K562 (cell line): ENCODE measurements around the gene PCBP2. TPM values are rescaled to one million over a fixed set of nuclear protein-coding genes. Genes with fewer than 3 reads are reported as not detected.

ENCODE experiments used
- JUND ChIP-seq, 2 experiments: IDR thresholded peaks; 2 replicates in 1 of 2; 3 replicates in 1 of 2; pipeline ENCODE4 v1.6.1; 2011; ENCODE audit warnings: borderline replicate concordance in 2 of 2, low read depth in 2 of 2, low read length in 2 of 2, improper control_type of control experiment in 1 of 2, missing biosample characterization in 1 of 2, missing genetic modification characterization in 1 of 2, missing genetic modification reagents in 1 of 2
- KLF10 ChIP-seq: fragments of 250-450 bp; sonication (Bioruptor Pico); IDR thresholded peaks from 2 replicates; pipeline ENCODE4 v1.6.1; 2021; ENCODE audit warnings: matching md5 sums
- MAFF ChIP-seq: IDR thresholded peaks from 2 replicates; pipeline ENCODE4 v1.6.1; 2012; ENCODE audit warnings: low read length, improper control_type of control experiment
- MTA1 ChIP-seq: fragments of 450-650 bp; IDR thresholded peaks from 2 replicates; pipeline ENCODE4 v1.6.1; 2017; ENCODE audit warnings: borderline replicate concordance
- NR4A1 ChIP-seq, 2 experiments: fragments of 250-450 bp in 1 of 2; fragments of 450-650 bp in 1 of 2; sonication (Bioruptor Pico) in 1 of 2; IDR thresholded peaks; 2 replicates each; pipeline versions ENCODE4 v1.4.0 to v1.6.1; 2016 to 2020; ENCODE audit warnings: mild to moderate bottlenecking in 2 of 2, missing compliant biosample characterization in 1 of 2, missing genetic modification characterization in 1 of 2, moderate library complexity in 1 of 2
- RAD21 ChIP-seq, 2 experiments: fragments of 250-450 bp in 1 of 2; fragments of 450-650 bp in 1 of 2; sonication (Bioruptor Pico) in 1 of 2; formaldehyde crosslinking in 1 of 2; IDR thresholded peaks in 1 of 2; conservative IDR thresholded peaks in 1 of 2; 2 replicates each; pipeline versions ENCODE4 v1.4.0 to v1.8.0; 2020 to 2022; ENCODE audit warnings: mild to moderate bottlenecking in 2 of 2, moderate library complexity in 1 of 2
- XRCC3 ChIP-seq: fragments of 450-650 bp; IDR thresholded peaks from 2 replicates; pipeline ENCODE4 v1.6.1; 2017; ENCODE audit warnings: mild to moderate bottlenecking, moderate library complexity
- ZFP36 ChIP-seq: fragments of 150-350 bp; IDR thresholded peaks from 2 replicates; pipeline ENCODE4 v1.6.1; 2018; ENCODE audit warnings: low read length, low read depth; ENCODE audit not compliant: partially characterized antibody
- ZNF384 ChIP-seq: IDR thresholded peaks from 2 replicates; pipeline ENCODE4 v1.6.1; 2012; ENCODE audit warnings: low read depth, low read length, improper control_type of control experiment
- ZSCAN32 ChIP-seq: fragments of 450-650 bp; formaldehyde crosslinking; IDR thresholded peaks from 2 replicates; pipeline ENCODE4 v1.4.0; 2020; ENCODE audit warnings: mild to moderate bottlenecking, moderate library complexity
- polyA plus RNA-seq, 8 experiments: library from polyadenylated mRNA; depleted of rRNA in 4 of 8; stranded (reverse) in 5 of 8; unstranded in 3 of 8; fragments of >200 nt; fragmentation: Nextera tagmentation in 2 of 8; fragmentation: Illumina TruSeq in 1 of 8; extraction: Ambion mirVana in 2 of 8; extraction: Trizol in 1 of 8; gene quantifications; 2 replicates each; pipeline versions ENCODE4 v1.2.1 to v1.2.3, GENCODE V29; 2011 to 2014; ENCODE audit warnings: inconsistent platforms in 1 of 8, missing spikeins in 1 of 8
- total RNA-seq, 7 experiments: library from RNA; depleted of rRNA in 6 of 7; stranded (reverse); fragments of >200 nt in 6 of 7; fragmentation: Illumina TruSeq in 2 of 7; extraction: Trizol in 2 of 7; gene quantifications; 2 replicates each; pipeline versions ENCODE4 v1.2.1 to v1.2.3, GENCODE V29; 2011 to 2021; ENCODE audit warnings: low replicate concordance in 1 of 7
- TF ChIP-seq, protein P1 (sequence below), 2 experiments: fragments of 450-650 bp; formaldehyde crosslinking in 1 of 2; IDR thresholded peaks; 2 replicates each; pipeline versions ENCODE4 v1.4.0 to v1.6.1; 2014 to 2020; ENCODE audit warnings: mild to moderate bottlenecking in 2 of 2, borderline replicate concordance in 1 of 2, low read depth in 1 of 2
- TF ChIP-seq, protein P2 (sequence below): sonication (generic); formaldehyde crosslinking; IDR thresholded peaks from 2 replicates; pipeline ENCODE4 v1.8.1; 2023; ENCODE audit warnings: mild to moderate bottlenecking, missing genetic modification reagents
- TF ChIP-seq, protein P3 (sequence below), 3 experiments: IDR thresholded peaks in 2 of 3; conservative IDR thresholded peaks in 1 of 3; 2 replicates each; pipeline ENCODE4 v1.5.1; 2011 to 2012; ENCODE audit warnings: low read length in 3 of 3, mild to moderate bottlenecking in 3 of 3, control low read depth in 2 of 3, improper control_type of control experiment in 1 of 3, inconsistent platforms in 1 of 3, low read depth in 1 of 3, mixed read lengths in 1 of 3, moderate library complexity in 1 of 3; ENCODE audit not compliant: insufficient read depth in 2 of 3

The PCBP2 gene
- total and polyA plus RNA-seq, 9 of the 15 experiments (the other 6 are each of a cell fraction or from before 2014, with no cell fraction given): 137 to 831 (median 328) TPM

DNA sequence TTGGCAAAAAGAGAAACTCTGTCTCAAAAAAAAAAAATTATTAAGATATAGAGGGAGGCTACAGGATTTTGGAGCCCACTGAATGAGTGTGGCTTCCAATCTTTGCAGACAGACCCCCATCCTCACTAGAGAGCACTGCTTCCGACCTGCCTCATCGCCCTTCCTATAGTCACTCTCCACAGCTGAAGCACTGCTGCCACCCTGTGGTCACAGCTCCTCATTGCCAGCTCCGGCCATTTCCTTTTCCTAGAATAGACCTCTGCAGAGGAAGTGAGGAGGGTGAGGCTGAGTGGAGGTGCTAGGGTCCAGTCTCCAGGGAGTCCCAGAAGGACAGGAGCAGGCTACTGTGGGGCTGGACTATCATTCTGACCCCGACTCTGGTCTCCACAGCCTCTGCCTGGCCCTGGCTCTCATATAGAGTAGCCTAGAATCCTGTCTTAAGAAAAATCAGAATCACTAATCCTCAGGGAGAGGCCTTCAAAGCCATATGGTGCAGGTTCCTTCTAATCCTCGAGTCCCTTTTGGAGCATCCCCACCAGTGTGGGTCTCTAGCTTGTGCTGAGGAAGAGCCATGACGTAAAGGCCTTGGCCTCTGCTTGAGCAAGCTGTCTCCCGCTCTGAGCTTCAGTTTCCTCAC, 56.8 kb downstream of the PCBP2 start (continued):
- TF ChIP-seq, protein P1, sequence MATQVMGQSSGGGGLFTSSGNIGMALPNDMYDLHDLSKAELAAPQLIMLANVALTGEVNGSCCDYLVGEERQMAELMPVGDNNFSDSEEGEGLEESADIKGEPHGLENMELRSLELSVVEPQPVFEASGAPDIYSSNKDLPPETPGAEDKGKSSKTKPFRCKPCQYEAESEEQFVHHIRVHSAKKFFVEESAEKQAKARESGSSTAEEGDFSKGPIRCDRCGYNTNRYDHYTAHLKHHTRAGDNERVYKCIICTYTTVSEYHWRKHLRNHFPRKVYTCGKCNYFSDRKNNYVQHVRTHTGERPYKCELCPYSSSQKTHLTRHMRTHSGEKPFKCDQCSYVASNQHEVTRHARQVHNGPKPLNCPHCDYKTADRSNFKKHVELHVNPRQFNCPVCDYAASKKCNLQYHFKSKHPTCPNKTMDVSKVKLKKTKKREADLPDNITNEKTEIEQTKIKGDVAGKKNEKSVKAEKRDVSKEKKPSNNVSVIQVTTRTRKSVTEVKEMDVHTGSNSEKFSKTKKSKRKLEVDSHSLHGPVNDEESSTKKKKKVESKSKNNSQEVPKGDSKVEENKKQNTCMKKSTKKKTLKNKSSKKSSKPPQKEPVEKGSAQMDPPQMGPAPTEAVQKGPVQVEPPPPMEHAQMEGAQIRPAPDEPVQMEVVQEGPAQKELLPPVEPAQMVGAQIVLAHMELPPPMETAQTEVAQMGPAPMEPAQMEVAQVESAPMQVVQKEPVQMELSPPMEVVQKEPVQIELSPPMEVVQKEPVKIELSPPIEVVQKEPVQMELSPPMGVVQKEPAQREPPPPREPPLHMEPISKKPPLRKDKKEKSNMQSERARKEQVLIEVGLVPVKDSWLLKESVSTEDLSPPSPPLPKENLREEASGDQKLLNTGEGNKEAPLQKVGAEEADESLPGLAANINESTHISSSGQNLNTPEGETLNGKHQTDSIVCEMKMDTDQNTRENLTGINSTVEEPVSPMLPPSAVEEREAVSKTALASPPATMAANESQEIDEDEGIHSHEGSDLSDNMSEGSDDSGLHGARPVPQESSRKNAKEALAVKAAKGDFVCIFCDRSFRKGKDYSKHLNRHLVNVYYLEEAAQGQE (IDR thresholded peaks at IDR 0.05; ENCODE audit: borderline replicate concordance): peak; percentile 83
- TF ChIP-seq, protein P1 (CRISPR knock-in tag; IDR thresholded peaks at IDR 0.05; ENCODE audit: low read depth): no peak
- no peak for TF ChIP-seq NR4A1 (CRISPR knock-in tag; IDR thresholded peaks at IDR 0.05)
- TF ChIP-seq NR4A1 (tag; IDR thresholded peaks at IDR 0.05): no peak
- TF ChIP-seq MTA1: no peak
- no peak for TF ChIP-seq ZSCAN32 (CRISPR knock-in tag)
- no peak for TF ChIP-seq KLF10 (CRISPR knock-in tag)
- TF ChIP-seq, protein P2, sequence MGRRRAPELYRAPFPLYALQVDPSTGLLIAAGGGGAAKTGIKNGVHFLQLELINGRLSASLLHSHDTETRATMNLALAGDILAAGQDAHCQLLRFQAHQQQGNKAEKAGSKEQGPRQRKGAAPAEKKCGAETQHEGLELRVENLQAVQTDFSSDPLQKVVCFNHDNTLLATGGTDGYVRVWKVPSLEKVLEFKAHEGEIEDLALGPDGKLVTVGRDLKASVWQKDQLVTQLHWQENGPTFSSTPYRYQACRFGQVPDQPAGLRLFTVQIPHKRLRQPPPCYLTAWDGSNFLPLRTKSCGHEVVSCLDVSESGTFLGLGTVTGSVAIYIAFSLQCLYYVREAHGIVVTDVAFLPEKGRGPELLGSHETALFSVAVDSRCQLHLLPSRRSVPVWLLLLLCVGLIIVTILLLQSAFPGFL (CRISPR knock-in tag): no peak
- TF ChIP-seq RAD21 (CRISPR knock-in tag; conservative IDR thresholded peaks at IDR 0.05 in 1 of 2, IDR thresholded peaks at IDR 0.05 in 1 of 2): peak; percentile 94 to 96
- TF ChIP-seq ZFP36: peak; percentile 36
- TF ChIP-seq, protein P3, sequence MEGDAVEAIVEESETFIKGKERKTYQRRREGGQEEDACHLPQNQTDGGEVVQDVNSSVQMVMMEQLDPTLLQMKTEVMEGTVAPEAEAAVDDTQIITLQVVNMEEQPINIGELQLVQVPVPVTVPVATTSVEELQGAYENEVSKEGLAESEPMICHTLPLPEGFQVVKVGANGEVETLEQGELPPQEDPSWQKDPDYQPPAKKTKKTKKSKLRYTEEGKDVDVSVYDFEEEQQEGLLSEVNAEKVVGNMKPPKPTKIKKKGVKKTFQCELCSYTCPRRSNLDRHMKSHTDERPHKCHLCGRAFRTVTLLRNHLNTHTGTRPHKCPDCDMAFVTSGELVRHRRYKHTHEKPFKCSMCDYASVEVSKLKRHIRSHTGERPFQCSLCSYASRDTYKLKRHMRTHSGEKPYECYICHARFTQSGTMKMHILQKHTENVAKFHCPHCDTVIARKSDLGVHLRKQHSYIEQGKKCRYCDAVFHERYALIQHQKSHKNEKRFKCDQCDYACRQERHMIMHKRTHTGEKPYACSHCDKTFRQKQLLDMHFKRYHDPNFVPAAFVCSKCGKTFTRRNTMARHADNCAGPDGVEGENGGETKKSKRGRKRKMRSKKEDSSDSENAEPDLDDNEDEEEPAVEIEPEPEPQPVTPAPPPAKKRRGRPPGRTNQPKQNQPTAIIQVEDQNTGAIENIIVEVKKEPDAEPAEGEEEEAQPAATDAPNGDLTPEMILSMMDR (IDR thresholded peaks at IDR 0.05 in 2 of 3, conservative IDR thresholded peaks at IDR 0.05 in 1 of 3; ENCODE audit: insufficient read depth in 2 of 3, low read depth in 1 of 3, low read length in 3 of 3): peak; percentile 94 to 98 (median 95)
- peak; percentile 38; the same call in 1 of the 2 replicates for TF ChIP-seq ZNF384
- TF ChIP-seq JUND (IDR thresholded peaks at IDR 0.05; ENCODE audit: borderline replicate concordance, low read depth, low read length): peak; percentile 58
- no peak; the same call in 2 of the 3 replicates for TF ChIP-seq JUND (tag; IDR thresholded peaks at IDR 0.05; ENCODE audit: borderline replicate concordance, low read depth, low read length)
- TF ChIP-seq XRCC3: no peak
- 0 out of 2 replicates have a peak, but pooled peaks have one; percentile 12 for TF ChIP-seq MAFF
